ENCODE data around the gene RNU1-1. TPM values are rescaled to one million over a fixed set of nuclear protein-coding genes. Genes with fewer than 3 reads are reported as not detected.
"Not testable (repeated sequence)": the region's sequence is repeated elsewhere in the genome, so short reads cannot be mapped to it uniquely, and the experiment has no call there.

The RNU1-1 gene
- polyA plus RNA-seq, 3 donors: not detected

GRCh38 chr1:16532235-16532991 lies 18.3 kb upstream of the RNU1-1 start:
- 23 to 29% (median 23%) methylated on average over 20 to 27 of the region's 32 CpGs for WGBS, 3 donors
- not testable (repeated sequence) for H3K27ac ChIP-seq (ENCODE audit: low read depth, low read length)

GRCh38 chr1:16528338-16528737 lies 14.3 kb upstream of the RNU1-1 start:
- 76 to 87% (median 83%) methylated on average over 3 of the region's 3 CpGs for WGBS, 3 donors

GRCh38 chr1:16525769-16526168 lies 11.7 kb upstream of the RNU1-1 start:
- H3K27ac ChIP-seq (ENCODE audit: low read depth, low read length): not testable (repeated sequence)

More at GRCh38 chr1:16528338-16528737, 14.3 kb upstream of the RNU1-1 start:
- H3K27ac ChIP-seq (ENCODE audit: low read depth, low read length): not testable (repeated sequence)

GRCh38 chr1:16521679-16522078 lies 7.6 kb upstream of the RNU1-1 start:
- H3K27ac ChIP-seq (ENCODE audit: low read depth, low read length): not testable (repeated sequence)
- WGBS, 3 donors: 59 to 79% (median 79%) methylated on average over 5 of the region's 5 CpGs

- WGBS, 3 donors: 46 to 63% (median 60%) methylated on average over 12 of the region's 12 CpGs
These were observed 7.2 kb upstream of the RNU1-1 start for GRCh38 chr1:16521288-16521583.

GRCh38 chr1:16520435-16521287 lies 6.6 kb upstream of the RNU1-1 start:
- H3K27ac ChIP-seq (ENCODE audit: low read depth, low read length): not testable (repeated sequence)
- 18 to 21% (median 20%) methylated on average over 46 to 48 of the region's 48 CpGs for WGBS, 3 donors

More at GRCh38 chr1:16521288-16521583, 7.2 kb upstream of the RNU1-1 start:
- no peak overlapping the region for H3K27ac ChIP-seq (ENCODE audit: low read depth, low read length)

GRCh38 chr1:16519255-16519951 lies 5.3 kb upstream of the RNU1-1 start:
- WGBS, 3 donors: 64 to 69% (median 67%) methylated on average over 5 to 6 of the region's 6 CpGs
- not testable (repeated sequence) for H3K27ac ChIP-seq (ENCODE audit: low read depth, low read length)

- H3K27ac ChIP-seq (ENCODE audit: low read depth, low read length): not testable (repeated sequence)
- 55 to 70% (median 64%) methylated on average over 3 of the region's 3 CpGs for WGBS, 3 donors
These were observed 4.8 kb upstream of the RNU1-1 start for GRCh38 chr1:16518913-16519254.

- not testable (repeated sequence) for H3K27ac ChIP-seq (ENCODE audit: low read depth, low read length)
- 75 to 79% (median 77%) methylated on average over 5 of the region's 5 CpGs for WGBS, 3 donors
These were observed 2.8 kb upstream of the RNU1-1 start for GRCh38 chr1:16516694-16517410.

- WGBS, 3 donors: 5 to 19% (median 11%) methylated on average over 17 to 26 of the region's 26 CpGs
- not testable (repeated sequence) for H3K27ac ChIP-seq (ENCODE audit: low read depth, low read length)
These were observed 526 bp downstream of the RNU1-1 start for GRCh38 chr1:16513412-16514106.

- H3K27ac ChIP-seq (ENCODE audit: low read depth, low read length): not testable (repeated sequence)
- 62 to 68% (median 66%) methylated on average over 13 to 14 of the region's 15 CpGs for WGBS, 3 donors
These were observed 1.3 kb downstream of the RNU1-1 start for GRCh38 chr1:16512624-16513411.

- not testable (repeated sequence) for H3K27ac ChIP-seq (ENCODE audit: low read depth, low read length)
- 44 to 77% (median 63%) methylated on average over 1 of the region's 1 CpG for WGBS, 3 donors
These were observed 2.2 kb downstream of the RNU1-1 start for GRCh38 chr1:16511926-16512325.

GRCh38 chr1:16508861-16509445 lies 5.1 kb downstream of the RNU1-1 start:
- WGBS, 3 donors: 72 to 87% (median 74%) methylated on average over 8 of the region's 8 CpGs
- not testable (repeated sequence) for H3K27ac ChIP-seq (ENCODE audit: low read depth, low read length)

- not testable (repeated sequence) for H3K27ac ChIP-seq (ENCODE audit: low read depth, low read length)
- WGBS, 3 donors: 60 to 68% (median 65%) methylated on average over 15 of the region's 15 CpGs
These were observed 7.5 kb downstream of the RNU1-1 start for GRCh38 chr1:16506364-16507136.

GRCh38 chr1:16505870-16506269 lies 8.2 kb downstream of the RNU1-1 start:
- not testable (repeated sequence) for H3K27ac ChIP-seq (ENCODE audit: low read depth, low read length)
- WGBS, 3 donors: 79 to 97% (median 93%) methylated on average over 2 of the region's 2 CpGs

GRCh38 chr1:16503494-16503893 lies 10.6 kb downstream of the RNU1-1 start:
- H3K27ac ChIP-seq (ENCODE audit: low read depth, low read length): no peak overlapping the region
- WGBS, 3 donors: 69 to 87% (median 80%) methylated on average over 2 of the region's 2 CpGs
